Measurements from ENCODE around the gene OTUD5. TPM values are rescaled to one million over a fixed set of nuclear protein-coding genes. Genes with fewer than 3 reads are reported as not detected.

OTUD5 gene
- total RNA-seq, 1 donor from 2014 or later, result 23.8 TPM

GRCh38 chrX:48911412-48912182 is 45.8 kb downstream of the OTUD5 start, which contains the start of gene SLC35A2:
Gene SLC35A2, minus strand, starts transcription at chrX:48911646. Its CDS starts 10 bp downstream, at chrX:48911636.
- peak; percentile 72 to 89 for DNase-seq (ENCODE audit: low read depth in 2 of 2)

- DNase-seq (ENCODE audit: low read depth in 2 of 2), result peak; percentile 41 to 57
These were observed 46.4 kb downstream of the OTUD5 start for GRCh38 chrX:48910926-48911411.

- no peak for DNase-seq (ENCODE audit: low read depth in 2 of 2)
These were observed 47.6 kb downstream of the OTUD5 start for GRCh38 chrX:48909703-48910294.

GRCh38 chrX:48908600-48908999 is 48.8 kb downstream of the OTUD5 start:
- DNase-seq (ENCODE audit: low read depth in 2 of 2), result no peak

GRCh38 chrX:48905090-48905790 is 52.2 kb downstream of the OTUD5 start:
- DNase-seq (ENCODE audit: low read depth in 2 of 2), result no peak

- no peak for DNase-seq (ENCODE audit: low read depth in 2 of 2)
These were observed 52.8 kb downstream of the OTUD5 start for GRCh38 chrX:48904626-48905025.

- no peak for DNase-seq (ENCODE audit: low read depth in 2 of 2)
These were observed 53.2 kb downstream of the OTUD5 start for GRCh38 chrX:48904180-48904579.

GRCh38 chrX:48903290-48903689 is 54.1 kb downstream of the OTUD5 start:
- DNase-seq (ENCODE audit: low read depth in 2 of 2), result no peak

- no peak for DNase-seq (ENCODE audit: low read depth in 2 of 2)
These were observed 54.6 kb downstream of the OTUD5 start for GRCh38 chrX:48902776-48903175.

- no peak for DNase-seq (ENCODE audit: low read depth in 2 of 2)
These were observed 55.3 kb downstream of the OTUD5 start for GRCh38 chrX:48902135-48902534.

GRCh38 chrX:48901069-48901468 is 56.3 kb downstream of the OTUD5 start:
- DNase-seq (ENCODE audit: low read depth in 2 of 2), result no peak

GRCh38 chrX:48899078-48899410 is 58.4 kb downstream of the OTUD5 start:
- no peak for DNase-seq (ENCODE audit: low read depth in 2 of 2)

GRCh38 chrX:48897625-48898306 is 59.6 kb downstream of the OTUD5 start, which contains the start of the genes PQBP1 and TIMM17B:
Gene PQBP1, plus strand, starts transcription at chrX:48897930. Its CDS starts 580 bp downstream, at chrX:48898510.
Gene TIMM17B, minus strand, starts transcription at chrX:48897768. Its CDS starts 19 bp downstream, at chrX:48897749.
- peak; percentile 96 to 97 for DNase-seq (ENCODE audit: low read depth in 2 of 2)

- peak; percentile 84 to 91 for DNase-seq (ENCODE audit: low read depth in 2 of 2)
These were observed 60.2 kb downstream of the OTUD5 start for GRCh38 chrX:48897157-48897624.

- peak; percentile 12 to 52 for DNase-seq (ENCODE audit: low read depth in 2 of 2)
These were observed 60.8 kb downstream of the OTUD5 start for GRCh38 chrX:48896611-48897011.

GRCh38 chrX:48894891-48895290 is 62.5 kb downstream of the OTUD5 start:
- DNase-seq (ENCODE audit: low read depth in 2 of 2), result no peak

- DNase-seq (ENCODE audit: low read depth in 2 of 2), result no peak
These were observed 63.7 kb downstream of the OTUD5 start for GRCh38 chrX:48893556-48894348.

GRCh38 chrX:48892896-48893295 is 64.5 kb downstream of the OTUD5 start:
- no peak for DNase-seq (ENCODE audit: low read depth in 2 of 2)

- peak; percentile 65 to 73 for DNase-seq (ENCODE audit: low read depth in 2 of 2)
These were observed 65.8 kb downstream of the OTUD5 start for GRCh38 chrX:48891402-48892288.
